Uterine smooth muscle cell (primary cell): Measurements from ENCODE around the gene RBPJ. TPM values are rescaled to one million over a fixed set of nuclear protein-coding genes. Genes with fewer than 3 reads are reported as not detected.

Experiments used
- total RNA-seq: library from RNA; depleted of rRNA; stranded (reverse); fragments of >200 nt; gene quantifications from 2 replicates; pipeline ENCODE4 v1.2.3, GENCODE V29; 2014

RBPJ gene
- total RNA-seq, result 182 and 202 TPM in 2 replicates

DNA sequence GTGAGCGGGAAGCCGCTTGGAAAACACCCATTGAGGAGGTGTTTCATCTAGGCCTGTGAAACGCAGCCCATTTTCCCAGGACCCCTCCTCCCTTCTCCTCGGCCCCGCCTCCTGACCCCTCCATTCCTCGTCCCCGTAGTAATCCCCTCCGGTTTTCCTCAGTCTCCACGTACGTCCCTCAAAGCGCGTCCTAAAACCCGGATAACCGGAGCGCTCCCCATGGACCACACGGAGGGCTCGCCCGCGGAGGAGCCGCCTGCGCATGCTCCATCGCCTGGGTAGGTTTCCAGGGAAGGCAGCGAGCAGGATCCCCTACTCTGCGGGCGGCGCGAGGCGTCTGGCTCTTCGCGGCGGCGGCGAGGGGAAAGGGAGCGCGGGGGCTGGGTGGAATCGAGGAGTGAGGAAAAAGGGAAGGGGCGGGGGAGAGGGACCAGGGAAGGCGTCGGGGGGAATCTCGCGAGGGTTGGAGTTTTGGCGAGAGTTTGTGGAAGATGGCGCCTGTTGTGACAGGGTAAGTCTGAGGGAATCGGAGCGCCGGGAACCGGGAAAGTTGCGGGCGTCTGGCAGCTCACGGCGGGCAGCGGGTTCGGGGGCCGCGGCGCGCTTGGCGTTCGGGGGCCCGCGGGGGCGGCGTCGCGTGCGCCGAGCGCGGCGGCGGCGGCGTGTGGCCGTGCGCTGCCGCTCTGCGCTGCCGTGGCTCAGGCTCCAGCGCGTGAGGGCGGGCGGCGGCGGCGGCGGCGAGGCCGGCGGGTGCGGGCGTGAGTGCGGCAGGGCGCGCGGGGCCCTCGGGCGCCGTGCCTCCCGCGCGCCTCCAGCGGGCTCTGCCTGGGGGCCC, at the start of gene RBPJ:
Gene RBPJ (plus strand): TSS at position 477 of the 835 bp plus-strand sequence. CDS start 15 bp downstream, at position 492.

Other genes starting within 250 kb of the RBPJ start
- 0.25 TPM in 1 of 2 replicates, not detected in the other for gene CCKAR, start 169.5 kb downstream of the RBPJ start, total RNA-seq